NCI-H187 (cell line): Measurements from ENCODE around the gene LMO3.

Source experiments
- DNase-seq, 2 experiments: peaks; one replicate each; lab custom pipeline; 2025; lab: John Stamatoyannopoulos, UW

Gene LMO3

DNA sequence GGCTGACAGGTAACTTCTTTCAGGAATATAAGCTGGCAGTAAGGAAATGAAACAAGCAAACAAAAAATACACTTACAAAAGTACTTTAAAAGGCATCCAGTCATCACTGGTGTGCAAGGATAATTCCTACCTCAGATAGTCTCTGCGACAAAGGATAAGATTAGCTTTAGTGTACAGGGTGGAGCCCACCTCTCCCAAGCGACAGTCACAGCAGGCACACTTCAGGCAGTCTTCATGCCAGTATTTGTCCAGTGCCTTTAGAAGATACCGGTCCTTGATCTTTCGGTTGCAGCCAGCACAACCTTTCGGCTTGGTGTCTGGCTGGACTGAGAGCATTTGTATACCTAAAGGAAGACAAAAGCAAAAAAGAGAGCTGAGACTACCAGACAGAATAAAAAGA, 5.4 kb downstream of the LMO3 start:
- no peak for DNase-seq

DNA sequence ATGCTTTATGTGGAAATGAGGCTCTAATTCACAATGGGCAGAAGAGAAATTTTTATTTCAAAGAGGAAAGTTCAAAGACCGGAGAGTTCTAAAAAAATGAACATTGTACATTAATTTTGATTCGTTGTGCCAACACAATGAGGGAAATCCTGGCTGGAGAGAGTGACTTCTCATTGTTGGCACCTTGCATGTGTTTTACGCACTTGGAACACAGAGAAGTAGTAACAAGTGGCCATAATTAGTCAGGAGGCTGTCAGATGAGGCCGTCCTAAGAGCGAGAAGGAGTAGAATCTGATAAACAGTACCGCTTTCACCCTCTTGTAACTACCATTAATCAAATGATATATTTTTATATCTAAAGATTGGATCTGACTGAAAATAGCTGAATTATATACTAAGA, 6.9 kb downstream of the LMO3 start:
- no peak for DNase-seq

DNA sequence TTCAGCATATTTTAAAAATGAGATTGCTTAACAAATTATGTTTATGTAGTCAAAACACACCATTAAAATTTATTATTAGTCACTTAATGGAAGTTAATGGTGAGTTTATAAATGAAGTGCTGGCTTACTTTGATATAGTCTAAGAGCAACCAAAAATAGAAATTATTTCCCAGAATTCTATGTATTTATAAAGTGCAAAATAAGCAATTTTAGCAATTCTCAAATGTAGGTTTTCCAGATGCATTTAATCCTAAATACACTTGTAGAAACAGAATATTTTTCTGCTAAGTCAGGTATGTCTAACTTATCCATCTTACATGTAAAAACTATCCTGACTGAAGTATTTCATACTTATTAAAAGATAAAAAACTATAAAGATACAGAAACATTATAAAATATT, 11.2 kb downstream of the LMO3 start:
- no peak for DNase-seq

DNA sequence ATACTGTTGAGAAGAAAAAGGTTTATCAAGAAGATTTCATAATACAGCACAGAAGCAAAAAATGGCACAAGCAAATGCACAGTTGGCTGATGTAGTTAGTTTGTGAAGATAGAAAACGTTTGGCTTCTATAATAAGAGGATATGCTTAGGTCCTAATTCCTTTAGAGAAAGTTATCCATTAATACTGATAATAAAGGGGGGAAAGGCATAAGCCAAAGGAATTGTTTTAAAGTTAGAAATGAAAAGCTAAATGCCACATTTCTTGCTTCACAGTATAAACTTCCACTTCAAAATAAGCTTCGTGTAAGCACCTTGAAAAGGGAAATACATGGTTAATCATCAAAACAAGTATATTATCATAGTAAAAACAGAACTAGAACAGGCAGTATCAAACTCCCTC, 12.4 kb downstream of the LMO3 start:
- DNase-seq, result no peak

DNA sequence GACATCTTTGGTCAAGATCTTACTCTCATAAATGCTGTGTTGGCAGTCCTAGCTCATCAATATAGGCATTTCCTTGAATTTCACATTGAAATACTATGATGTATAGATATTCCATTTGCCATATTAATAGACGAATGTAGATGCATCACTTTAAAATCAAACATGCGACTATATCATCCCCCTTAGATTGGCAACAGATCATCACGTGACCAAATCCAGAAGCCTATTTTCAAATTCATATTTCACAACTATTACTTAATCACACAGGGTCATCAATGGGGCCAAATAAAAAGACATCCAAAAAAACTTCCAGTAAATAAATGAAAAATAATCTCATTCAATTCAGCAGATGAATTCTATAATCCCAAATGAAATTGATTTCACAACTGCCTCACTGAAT, 15.3 kb downstream of the LMO3 start:
- no peak for DNase-seq

DNA sequence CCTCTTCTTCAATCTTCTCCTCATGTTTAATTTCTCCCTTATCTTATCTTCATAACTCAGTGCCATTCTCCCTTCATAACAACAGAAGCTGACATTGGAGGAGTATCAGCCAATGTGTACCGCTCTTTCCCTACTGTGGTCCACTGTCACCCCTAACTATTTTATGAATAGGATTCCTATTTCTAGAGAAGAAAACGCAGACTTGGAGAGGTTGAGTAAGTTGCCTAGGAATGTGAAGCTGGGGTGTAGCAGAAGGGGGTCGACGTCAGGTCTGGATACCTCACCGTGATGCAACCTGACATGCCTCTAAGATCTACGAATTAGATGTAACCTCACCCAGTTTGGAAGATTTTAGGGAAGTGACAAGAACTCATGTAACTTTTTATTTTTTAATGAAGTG, 17.1 kb downstream of the LMO3 start:
- DNase-seq, result no peak

DNA sequence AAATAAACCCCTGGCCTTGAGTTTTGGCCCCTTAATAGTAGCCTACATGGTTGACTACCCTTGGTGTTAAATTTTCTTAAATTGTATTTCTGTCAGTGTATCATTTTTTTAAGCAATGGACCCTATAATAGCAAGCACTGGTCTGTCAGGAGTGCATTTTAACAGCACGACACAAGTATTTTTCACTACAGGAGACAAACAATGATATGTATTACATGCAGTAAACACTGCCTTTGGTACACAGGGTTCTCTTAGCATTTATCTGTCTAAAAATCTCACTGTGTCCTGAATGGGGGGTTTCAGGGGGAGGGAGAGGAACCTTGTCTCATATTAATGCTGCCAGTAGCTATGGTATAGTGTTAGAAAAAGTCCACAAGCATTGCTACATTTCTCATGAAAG, 18.4 kb downstream of the LMO3 start:
- no peak for DNase-seq

DNA sequence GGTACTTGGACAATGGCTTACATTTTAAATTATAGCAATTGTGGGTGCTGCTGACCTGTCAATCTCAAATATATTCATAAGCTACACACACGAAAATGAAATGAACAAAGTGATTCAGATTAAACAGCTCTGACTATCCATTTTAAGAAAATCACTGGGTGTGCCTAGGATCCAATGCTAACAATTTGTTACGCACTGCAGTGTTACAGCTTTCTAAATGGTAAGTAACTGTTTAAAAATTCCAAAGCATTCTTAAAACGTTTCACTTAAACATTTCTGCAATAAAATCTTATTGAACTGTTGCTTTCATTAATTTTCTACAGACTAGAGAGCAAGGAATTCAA, 18.9 kb downstream of the LMO3 start:
- DNase-seq, result no peak

DNA sequence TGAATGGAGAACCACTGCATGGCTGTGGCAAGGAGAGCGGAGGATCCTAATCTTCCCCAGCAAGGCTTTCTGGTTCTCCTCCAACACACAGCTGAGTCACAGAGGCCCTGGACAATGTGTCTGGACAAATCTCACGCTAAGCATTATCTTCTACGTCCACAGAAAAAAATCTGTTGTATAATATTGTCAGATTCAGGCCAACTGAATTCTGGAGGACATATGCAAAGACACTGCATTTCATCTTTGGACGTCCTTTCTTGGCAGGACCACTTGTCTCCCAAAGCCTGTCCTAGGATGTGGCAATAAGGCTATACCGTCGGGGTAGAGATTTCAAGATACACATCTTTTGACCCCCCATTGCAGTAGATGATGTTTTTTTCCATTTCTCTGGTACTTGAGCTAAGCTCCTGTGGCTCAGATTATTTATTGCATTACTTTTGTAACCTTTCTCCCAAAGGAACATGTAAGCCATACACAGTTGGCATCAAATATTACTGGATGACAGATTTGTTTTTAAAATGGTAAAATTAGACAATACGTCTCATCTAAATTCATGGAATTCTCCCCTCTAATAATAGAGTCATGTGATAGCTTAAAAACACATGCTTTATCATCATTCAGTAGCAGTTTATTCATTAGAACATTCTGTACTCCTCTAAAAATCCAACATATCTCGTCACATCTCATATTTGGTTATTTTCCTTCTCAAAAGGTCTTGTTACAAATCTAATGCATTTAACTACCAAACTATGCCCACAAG, 19.4 kb downstream of the LMO3 start:
- DNase-seq, result no peak

DNA sequence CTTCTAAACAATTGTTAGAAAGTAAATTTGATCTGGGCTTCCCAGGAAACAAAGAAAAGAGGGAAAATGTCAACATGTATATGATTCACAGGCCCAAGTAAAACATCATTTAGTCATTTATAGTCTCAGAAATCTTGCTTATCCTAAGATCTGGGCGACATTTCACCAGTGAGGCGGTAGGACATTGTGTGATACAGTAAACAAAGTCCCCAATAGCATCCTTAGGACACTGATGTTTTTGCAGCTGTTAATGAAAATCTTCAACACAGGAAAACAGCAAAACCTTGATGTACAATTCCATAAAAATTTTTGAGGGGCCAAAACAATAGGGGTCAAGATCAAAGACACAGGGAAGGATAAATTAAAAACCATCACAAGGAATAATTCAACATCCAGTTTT, 20.2 kb downstream of the LMO3 start:
- no peak for DNase-seq

DNA sequence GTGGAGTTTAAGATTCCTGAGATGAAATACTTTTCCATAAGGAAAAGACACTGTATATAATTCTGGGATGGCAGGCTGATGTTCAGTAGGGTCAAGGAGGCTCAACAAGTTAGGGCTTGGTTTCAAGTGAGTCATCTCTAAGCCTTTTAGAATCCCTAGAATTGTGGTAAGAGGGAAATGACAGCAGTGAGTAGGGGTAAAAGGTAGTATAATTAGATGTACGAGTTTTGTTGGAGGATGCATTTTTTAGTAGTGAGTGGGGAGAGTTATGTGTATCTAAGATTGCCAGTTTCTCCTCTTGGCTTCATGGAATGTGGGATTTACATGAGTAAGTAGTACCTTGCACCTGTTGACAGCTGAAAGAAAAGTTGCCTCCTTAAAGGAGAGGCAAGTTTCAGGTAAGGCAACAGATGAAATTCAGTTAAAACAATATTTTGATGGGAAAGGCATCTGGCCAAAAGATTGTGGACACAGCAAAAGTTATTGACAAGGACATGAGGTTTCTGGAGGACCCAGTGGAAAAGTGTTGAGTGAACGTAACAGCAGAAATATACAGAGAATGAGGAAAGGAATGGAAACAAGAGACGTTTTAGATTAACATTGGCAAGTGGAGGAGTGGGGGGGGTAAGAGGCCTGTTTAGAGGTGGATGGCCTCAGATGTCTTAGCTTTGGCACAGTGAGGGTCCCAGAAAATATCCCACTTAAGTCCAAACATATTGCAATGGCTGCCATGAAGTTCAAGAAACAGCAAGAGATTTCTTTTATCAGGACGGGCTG, 21.8 kb downstream of the LMO3 start:
- DNase-seq, result no peak

DNA sequence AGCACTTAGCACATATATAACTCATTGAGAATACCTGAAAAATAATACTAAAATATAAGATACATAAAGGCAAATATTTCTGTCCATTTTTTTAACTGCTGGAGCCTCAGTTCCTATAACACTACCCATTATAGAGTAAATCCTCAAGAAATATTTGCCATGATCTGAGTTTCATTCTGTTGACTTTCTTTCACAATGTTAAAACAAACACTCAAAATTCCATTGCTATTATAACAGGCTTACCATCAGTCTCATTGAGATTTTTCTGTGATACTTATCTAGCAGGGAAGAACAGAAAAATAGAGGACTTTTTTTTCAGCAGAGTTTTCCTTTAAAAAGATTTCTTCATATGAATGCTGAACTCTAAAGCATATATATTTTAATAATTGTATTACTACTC, 24.5 kb downstream of the LMO3 start:
- DNase-seq, result no peak

DNA sequence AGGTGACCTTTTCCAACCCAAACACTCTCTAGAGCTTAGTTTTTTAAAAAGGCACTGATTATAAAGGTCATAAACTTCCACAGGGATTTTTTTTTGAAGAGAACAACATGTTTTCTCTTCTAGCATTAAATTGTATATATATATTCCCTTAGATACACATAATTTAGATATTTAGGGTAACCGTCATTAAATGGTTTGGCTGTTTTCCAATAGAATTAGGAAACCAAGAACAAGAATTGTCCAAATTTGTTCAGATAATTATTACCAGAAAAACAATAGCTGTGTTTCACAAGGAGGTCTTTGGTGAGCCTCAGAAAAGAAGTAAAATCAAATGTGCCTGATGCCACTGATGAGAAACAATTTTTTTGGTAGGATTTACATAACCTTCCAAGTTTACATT, 26.9 kb downstream of the LMO3 start:
- no peak for DNase-seq

DNA sequence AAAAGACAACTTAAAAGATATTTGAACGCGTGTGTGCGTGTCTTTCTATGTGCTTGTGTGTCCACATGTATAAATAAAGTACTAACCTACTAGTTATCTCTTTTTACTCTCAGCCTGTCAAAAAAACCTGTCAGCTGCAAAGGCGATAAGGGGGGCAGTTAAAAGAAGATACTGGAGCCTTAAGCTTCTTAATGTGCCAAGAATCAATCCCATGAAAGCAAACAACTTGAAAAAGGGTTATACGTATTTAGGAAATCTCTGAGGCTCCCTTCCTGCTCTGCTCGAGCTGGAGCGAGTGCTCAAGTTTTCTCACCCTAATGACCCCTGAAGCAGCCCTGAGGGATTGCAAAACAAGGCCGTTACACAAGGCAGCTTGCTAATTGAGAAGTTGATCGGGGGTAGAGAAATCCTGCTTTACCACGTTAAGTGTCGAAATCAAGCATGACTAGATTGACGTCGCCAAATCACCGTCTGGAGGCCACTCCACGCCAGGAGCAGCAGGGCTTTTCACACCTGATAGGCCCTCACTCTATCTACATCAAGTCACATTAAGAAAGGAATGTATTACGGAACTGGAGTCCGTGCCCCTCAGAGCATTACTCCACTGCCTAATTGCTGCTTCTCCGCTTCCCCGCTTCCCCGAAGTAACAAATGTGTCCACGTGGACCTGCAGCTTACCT, 32.4 kb downstream of the LMO3 start:
- no peak for DNase-seq

DNA sequence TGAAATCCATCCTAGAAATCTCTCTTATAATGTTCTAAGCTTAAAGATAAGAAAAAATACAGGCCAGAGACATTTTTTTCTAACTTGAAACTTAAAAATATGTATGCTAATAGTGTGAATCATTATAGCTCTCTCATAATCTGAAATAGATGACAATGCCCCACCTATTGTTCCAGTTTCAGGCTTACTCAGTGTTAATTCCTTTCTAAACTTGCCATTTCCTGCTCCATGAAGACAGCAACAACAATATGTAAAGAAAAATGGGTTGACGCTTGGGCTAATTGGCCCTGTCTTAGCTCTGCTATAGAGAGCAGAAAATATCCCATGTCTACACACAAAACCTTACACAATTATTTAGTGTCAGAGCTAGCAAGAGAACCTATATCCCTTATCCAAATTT, 37.1 kb downstream of the LMO3 start:
- no peak for DNase-seq

DNA sequence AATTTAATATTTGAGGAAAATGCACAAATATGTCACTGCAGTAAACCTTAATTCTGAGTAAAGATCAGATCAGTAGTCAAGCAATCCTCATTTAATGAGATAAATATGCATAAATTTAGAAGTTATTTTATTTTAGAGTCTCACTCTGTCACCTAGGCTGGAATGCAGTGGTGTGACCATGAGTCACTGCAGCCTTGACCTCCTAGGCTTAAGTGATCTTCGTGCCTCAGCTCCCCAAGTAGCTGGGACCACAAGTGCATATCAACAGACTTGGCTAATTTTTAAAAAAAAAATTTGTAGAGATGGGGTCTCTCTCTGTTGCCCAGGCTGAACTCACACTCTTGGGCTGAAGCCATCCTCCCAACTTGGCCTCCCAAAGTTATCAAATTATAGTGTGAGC, 41.3 kb downstream of the LMO3 start:
- DNase-seq, result no peak

DNA sequence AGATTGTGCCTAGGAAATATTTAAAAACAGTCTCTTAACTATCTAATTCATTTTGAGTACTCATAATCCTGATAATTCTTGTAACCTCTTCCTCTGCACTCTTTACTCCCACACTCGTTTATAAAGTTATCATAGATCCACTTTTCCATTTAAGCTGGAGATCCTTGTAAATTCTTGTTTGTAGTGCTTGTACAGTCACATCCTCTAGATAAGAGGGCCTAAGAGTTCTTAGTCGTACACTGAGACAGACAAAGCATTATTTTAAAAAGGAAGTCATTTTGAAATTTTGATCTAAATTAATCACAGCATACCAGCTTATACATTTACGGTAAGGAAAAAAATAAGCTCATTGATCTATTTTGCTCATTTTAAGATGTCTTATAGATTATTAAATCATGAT, 42.5 kb downstream of the LMO3 start:
- no peak for DNase-seq

DNA sequence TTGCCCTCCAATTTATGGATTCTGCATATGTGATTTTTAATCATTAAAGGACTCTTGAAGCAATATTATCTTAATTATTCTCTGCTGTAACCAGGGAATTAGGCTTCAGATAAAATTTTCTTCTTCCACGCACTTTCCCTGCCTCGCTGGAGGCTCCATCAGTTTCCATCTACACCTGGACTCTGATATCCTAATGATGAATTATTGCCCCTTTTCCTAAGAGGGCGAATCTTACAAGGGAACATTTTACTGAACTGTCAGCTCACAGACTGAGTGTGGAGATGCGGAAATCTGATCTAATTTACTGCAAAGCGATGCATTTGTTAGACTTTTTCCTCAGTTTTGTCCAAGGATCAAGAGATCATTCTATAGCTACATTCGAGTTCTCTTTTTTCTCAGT, 43.0 kb downstream of the LMO3 start:
- no peak for DNase-seq

DNA sequence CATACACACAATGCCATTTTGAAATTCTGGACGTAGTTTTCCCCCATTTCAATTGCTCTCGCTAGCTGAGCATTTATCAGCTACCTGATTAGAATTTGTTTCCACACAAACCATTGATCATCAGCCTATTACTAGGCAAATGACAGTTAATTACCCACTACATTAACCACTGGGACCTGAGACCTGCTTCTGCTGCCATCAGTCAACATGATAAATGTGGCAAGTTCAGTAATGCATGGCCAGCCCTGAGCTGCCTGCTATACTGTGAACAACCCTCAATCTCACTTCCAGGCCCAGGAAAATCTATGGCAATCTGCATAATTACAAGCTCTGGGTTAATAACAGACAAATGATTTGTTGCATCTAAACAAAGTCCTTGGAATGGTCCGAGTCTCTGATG, 43.5 kb downstream of the LMO3 start:
- no peak for DNase-seq

DNA sequence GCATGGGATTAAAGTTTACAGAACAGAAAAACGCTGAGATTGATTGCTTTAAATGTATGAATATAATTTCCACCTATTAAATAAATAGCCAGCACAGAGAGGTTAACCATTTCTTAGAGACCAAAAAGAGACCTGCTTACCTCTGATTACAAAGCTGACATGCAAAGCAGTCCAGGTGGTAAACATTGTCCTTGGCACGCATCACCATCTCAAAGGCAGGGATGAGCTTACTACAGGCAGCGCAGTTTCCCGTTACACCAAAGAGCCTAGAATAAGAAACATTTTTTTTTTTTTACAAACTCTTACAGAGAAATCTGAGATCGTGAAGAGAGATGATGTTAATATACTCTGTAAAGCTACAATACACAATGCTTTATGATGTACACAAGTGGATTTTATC, 45.7 kb downstream of the LMO3 start:
- DNase-seq, result no peak

DNA sequence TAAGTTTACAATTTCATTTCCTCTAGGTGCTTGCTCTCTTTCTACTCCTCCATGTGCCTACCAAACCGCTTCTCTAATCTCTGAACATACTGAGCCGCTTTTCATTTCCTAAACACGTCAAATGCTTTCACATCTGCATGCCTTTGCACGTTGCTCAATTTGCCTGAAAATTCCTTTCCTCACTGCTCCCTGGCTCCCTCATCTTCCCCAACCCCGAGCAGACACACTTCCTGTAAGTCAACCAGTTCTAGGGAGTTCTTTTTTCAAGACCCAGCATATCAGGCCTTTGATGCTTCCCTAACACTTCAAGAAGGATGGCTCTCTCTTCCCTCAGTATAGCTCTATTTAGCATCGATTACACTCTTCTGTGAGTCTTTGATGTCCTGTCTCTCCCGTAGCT, 50.3 kb downstream of the LMO3 start:
- DNase-seq, result no peak

DNA sequence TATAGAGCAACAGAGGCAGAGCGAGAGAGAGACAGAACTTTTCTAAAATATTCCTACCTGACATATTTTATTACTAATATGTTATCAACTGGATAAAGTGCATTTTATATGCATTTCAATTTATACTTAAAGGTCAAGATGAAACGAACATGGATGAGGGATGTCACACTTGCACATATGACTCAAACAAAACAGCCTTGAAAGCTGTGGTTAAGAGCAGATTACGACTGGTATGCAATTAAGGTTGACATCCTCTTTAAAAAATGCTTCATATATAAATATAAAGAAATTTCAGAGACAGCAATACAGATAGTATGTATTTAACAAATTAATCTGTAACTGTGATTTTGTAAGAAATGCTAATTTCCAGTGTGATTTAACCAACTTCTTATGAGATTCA, 52.5 kb downstream of the LMO3 start:
- DNase-seq, result no peak

DNA sequence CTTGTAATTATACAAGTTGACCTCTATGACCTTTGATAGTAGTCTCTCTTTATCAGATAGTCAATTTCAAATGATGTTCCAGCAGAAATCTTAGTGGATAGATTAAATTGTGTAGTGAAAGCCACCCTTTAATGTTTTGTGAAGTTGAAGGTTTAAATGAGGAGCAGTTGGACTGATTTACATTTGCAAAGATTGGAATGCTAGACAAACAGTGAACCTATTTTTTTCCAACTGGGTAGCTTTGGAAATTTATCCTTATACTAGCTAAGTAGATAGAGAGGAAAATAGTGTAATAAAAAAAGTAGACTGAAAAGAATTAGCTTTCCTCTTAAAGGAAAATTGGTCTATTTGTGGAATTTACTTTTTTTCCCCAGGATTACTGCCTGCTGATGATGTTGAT, 53.7 kb downstream of the LMO3 start:
- no peak for DNase-seq
